Transverse colon (tissue), 4 donors: ENCODE measurements around the gene AFF1. TPM values are rescaled to one million over a fixed set of nuclear protein-coding genes. Genes with fewer than 3 reads are reported as not detected.

Source experiments
- DNase-seq: peaks from one replicate; pipeline ENCODE4 v3.0.0-alpha.2; 2019
- H3K27ac ChIP-seq, 4 donors: fragments of 200-600 bp; sonication (generic); 2 replicates each; pipeline ENCODE4 v1.5.1; 2016 to 2018; ENCODE audit warnings: inconsistent platforms in 4 of 4
- H3K27me3 ChIP-seq: fragments of 200-600 bp; sonication (generic); 2 replicates; pipeline ENCODE4 v1.5.1; 2017; ENCODE audit warnings: inconsistent platforms
- H3K36me3 ChIP-seq, 4 donors: fragments of 200-600 bp; sonication (generic); 2 replicates each; pipeline ENCODE4 v1.5.1; 2017 to 2019; ENCODE audit warnings: inconsistent platforms in 4 of 4
- H3K4me1 ChIP-seq, 4 donors: fragments of 200-600 bp; sonication (generic); 2 replicates each; pipeline ENCODE4 v1.5.1; 2017 to 2020; ENCODE audit warnings: inconsistent platforms in 4 of 4
- H3K4me3 ChIP-seq, 4 donors: fragments of 200-600 bp; sonication (generic); 1 replicate in 1 of 4; 2 replicates in 3 of 4; pipeline versions ENCODE4 v1.5.1 to v1.6.1; 2017 to 2019; ENCODE audit warnings: inconsistent platforms in 4 of 4
- H3K9me3 ChIP-seq, 2 donors: fragments of 200-600 bp; sonication (generic); 2 replicates each; pipeline ENCODE4 v1.5.1; 2017 to 2019; ENCODE audit warnings: inconsistent platforms in 2 of 2
- CTCF ChIP-seq, 5 experiments: fragments of 200-600 bp in 3 of 5; fragments of 450-650 bp in 2 of 5; sonication (generic) in 3 of 5; IDR thresholded peaks; 1 replicate in 2 of 5; 2 replicates in 3 of 5; pipeline ENCODE4 v1.5.1; 2016 to 2017; ENCODE audit warnings: antibody characterized with exemption in 5 of 5, inconsistent platforms in 3 of 5, mild to moderate bottlenecking in 2 of 5, moderate library complexity in 1 of 5
- EP300 ChIP-seq: sonication (generic); formaldehyde crosslinking; IDR thresholded peaks from one replicate; pipeline ENCODE4 v1.6.1; 2017; ENCODE audit warnings: antibody characterized with exemption, low read depth
- POLR2A ChIP-seq: fragments of 450-650 bp; IDR thresholded peaks from one replicate; pipeline ENCODE4 v1.6.1; 2016; ENCODE audit warnings: antibody characterized with exemption, mild to moderate bottlenecking, moderate library complexity
- POLR2AphosphoS5 ChIP-seq, 3 donors: sonication (generic); formaldehyde crosslinking; IDR thresholded peaks; one replicate each; pipeline ENCODE4 v1.6.1; 2016; ENCODE audit warnings: antibody characterized with exemption in 3 of 3
- WGBS, 2 donors: methylation state at CpG; one replicate each; pipeline ENCODE4 v1.1.5; 2018; ENCODE audit warnings: low coverage in 1 of 2; 5-methylcytosine and 5-hydroxymethylcytosine counted together
- in situ Hi-C, 4 donors: fragments of 200-750 bp; cut with MboI; loops; one replicate each; pipeline versions ENCODE4 v1.15.0 to v1.15.1; 2017; ENCODE audit warnings: low sequenced_read_pairs in 3 of 4, low pct_ligation_motif_present in 1 of 4, low pct_unique_long_range_greater_than_20kb in 1 of 4
- intact Hi-C: fragments of 100-400 bp; cut with DNase I; formaldehyde crosslinking; loops from one replicate; pipeline ENCODE4 v1.15.1; 2023; ENCODE audit warnings: low total_unique reads
- total RNA-seq, 4 donors: library from RNA; depleted of rRNA; stranded (reverse); fragments of >200 nt; gene quantifications; one replicate each; pipeline ENCODE4 v1.1.0, GENCODE V29; 2016

AFF1 gene
- total RNA-seq, 4 donors from 2014 or later = 77.1 to 151 (median 97.0) TPM

GRCh38 chr4:86999136-86999643 is 64.4 kb downstream of the AFF1 start:
- Histone ChIP-seq H3K9me3 (no peaks in the 10 kb centered on the region), H3K4me3 (no peak overlapping the region), H3K27ac (peak overlapping the region in 2 of 4 donors; percentile 7 to 59), H3K4me1 (peaks cover 0 to 12% (median 7%) of the 10 kb centered on the region in 4 donors), H3K27me3 (no peaks in the 10 kb centered on the region), H3K36me3 (no peaks in the 10 kb centered on the region)
- WGBS, 2 donors = 74 to 89% methylated on average over 1 of the region's 1 CpG
- TF ChIP-seq POLR2AphosphoS5 (IDR thresholded peaks at IDR 0.05) = no peak
- no peak for TF ChIP-seq CTCF (IDR thresholded peaks at IDR 0.05)
- no peak for TF ChIP-seq EP300
- no peak for TF ChIP-seq POLR2A
- in situ Hi-C loops = no loop called here
- DNase-seq = no peak
- intact Hi-C loops = no loop called here

DNA sequence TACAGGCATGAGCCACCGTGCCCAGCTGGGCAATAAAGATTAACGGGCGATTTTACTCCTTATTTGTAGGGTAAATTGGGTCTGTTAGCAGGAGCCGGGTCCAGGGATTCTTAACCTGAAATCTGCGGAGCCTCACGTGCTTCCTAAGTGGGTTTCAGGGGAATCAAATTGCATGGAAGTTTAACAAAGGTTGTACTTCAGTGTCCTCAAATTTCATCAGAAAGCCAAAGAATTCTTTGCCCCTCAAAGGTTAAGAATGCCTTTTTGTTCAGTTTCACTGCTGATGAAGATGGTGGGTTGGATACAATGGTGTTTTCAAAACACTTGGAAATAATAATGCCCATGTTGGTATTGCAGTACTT is 67.9 kb downstream of the AFF1 start:
- intact Hi-C loops = loop anchor here (10.0 kb wide), 2 partner anchors 52 to 82 kb away; no protein-coding TSS in a partner anchor
- TF ChIP-seq POLR2A = no peak
- TF ChIP-seq EP300 = no peak
- no peak for TF ChIP-seq CTCF (IDR thresholded peaks at IDR 0.05)
- no peak for TF ChIP-seq POLR2AphosphoS5 (IDR thresholded peaks at IDR 0.05)
- DNase-seq = no peak
- no peak overlapping the region for H3K27ac ChIP-seq
- in situ Hi-C loops = loop anchor here in 1 of 4 donors (10.0 kb wide), 1 partner anchor 68 kb away; the partner anchor contains the start of gene AFF1
- WGBS, 2 donors = 85 to 100% methylated on average over 1 to 6 of the region's 6 CpGs
- no peak overlapping the region for H3K4me3 ChIP-seq
- no peaks in the 10 kb centered on the region for H3K27me3 ChIP-seq
- H3K4me1 ChIP-seq = peaks cover 10 to 29% (median 18%) of the 10 kb centered on the region in 4 donors
- no peaks in the 10 kb centered on the region for H3K36me3 ChIP-seq
- H3K9me3 ChIP-seq = no peaks in the 10 kb centered on the region

DNA sequence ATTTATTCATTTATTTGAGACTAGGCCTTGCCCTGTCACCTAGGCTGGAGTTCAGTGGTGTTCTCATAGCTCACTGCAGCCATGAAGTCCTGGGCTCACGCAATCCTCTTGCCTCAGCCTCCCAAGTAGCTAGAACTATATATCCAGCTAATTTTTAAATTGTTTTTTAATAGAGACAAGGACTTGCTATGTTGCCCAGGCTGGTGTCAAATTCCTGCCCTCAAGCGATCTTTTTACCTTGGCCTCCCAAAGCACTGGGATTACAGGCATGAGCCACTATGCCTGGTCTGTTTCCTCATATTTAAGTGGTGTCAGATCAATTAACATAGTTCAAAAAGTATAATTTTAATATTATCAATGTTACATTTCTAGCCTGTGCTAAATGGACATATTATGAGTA is 68.5 kb downstream of the AFF1 start:
- Histone ChIP-seq H3K27me3 (no peaks in the 10 kb centered on the region), H3K36me3 (no peaks in the 10 kb centered on the region), H3K9me3 (no peaks in the 10 kb centered on the region), H3K4me1 (peaks cover 10 to 32% (median 18%) of the 10 kb centered on the region in 4 donors), H3K4me3 (no peak overlapping the region), H3K27ac (no peak overlapping the region)
- no peak for DNase-seq
- intact Hi-C loops = loop anchor here (10.0 kb wide), 2 partner anchors 52 to 82 kb away; no protein-coding TSS in a partner anchor
- WGBS, 2 donors = 98 to 100% methylated on average over 1 to 2 of the region's 2 CpGs
- TF ChIP-seq POLR2A (no peak), CTCF (IDR thresholded peaks at IDR 0.05) (no peak), POLR2AphosphoS5 (IDR thresholded peaks at IDR 0.05) (no peak), EP300 (no peak)
- in situ Hi-C loops = loop anchor here in 1 of 4 donors (10.0 kb wide), 1 partner anchor 68 kb away; the partner anchor contains the start of gene AFF1

DNA sequence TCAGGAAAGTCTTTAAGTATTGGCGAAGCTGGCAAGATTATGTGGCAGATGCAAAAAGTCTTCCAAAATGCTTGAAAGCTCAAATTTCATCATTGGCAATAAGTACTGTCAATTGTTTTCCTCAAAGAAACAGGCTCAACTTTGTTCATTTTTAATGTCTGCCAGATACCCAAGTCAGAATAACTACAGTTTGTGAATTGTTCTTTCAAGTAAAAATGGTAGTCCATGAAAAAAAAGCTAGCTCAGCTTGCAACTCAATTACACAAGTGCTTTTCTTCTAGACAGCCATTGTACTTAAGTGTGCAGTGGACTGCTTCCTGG is 70.5 kb downstream of the AFF1 start:
- H3K36me3 ChIP-seq = no peaks in the 10 kb centered on the region
- intact Hi-C loops (loop anchor here (10.0 kb wide), 2 partner anchors 49 to 79 kb away; no protein-coding TSS in a partner anchor), in situ Hi-C loops (loop anchor here in 2 of 4 donors (5.0 to 10.0 kb wide), 2 partner anchors 68 to 71 kb away; partner anchors contain the start of gene AFF1 (in 2 of the 2))
- DNase-seq = no peak
- peak overlapping the region; percentile 94 to 98 (median 97) for H3K27ac ChIP-seq
- peak overlapping the region in 2 of 4 donors; percentile 61 to 73 for H3K4me3 ChIP-seq
- H3K27me3 ChIP-seq = no peaks in the 10 kb centered on the region
- TF ChIP-seq EP300 = no peak
- no peak for TF ChIP-seq POLR2AphosphoS5 (IDR thresholded peaks at IDR 0.05)
- no peak for TF ChIP-seq CTCF (IDR thresholded peaks at IDR 0.05)
- no peak for TF ChIP-seq POLR2A
- peaks cover 18 to 41% (median 30%) of the 10 kb centered on the region in 4 donors for H3K4me1 ChIP-seq
- no peaks in the 10 kb centered on the region for H3K9me3 ChIP-seq
- 96 to 100% methylated on average over 1 of the region's 1 CpG for WGBS, 2 donors
